Stimulated activated naive CD4-positive, alpha-beta T cell (primary cell): ENCODE measurements around the gene STPG3.

Experiments
- DNase-seq, 6 experiments: peaks; one replicate each; lab custom pipeline; 2025; lab: John Stamatoyannopoulos, UW

STPG3 gene

DNA sequence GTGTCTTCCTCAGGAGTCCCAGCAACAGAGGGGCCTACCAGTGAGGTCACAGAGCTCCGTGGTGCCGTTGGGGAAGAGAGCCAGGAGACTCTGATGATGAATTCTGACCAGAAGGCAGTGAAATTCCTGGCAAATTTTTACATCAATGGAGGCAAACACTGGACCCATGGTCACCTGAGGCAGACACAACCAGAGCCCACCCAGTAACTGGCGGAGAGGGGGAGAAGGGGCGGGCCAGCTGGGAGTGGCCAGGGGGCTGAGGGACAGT is at the start of gene STPG3:
Gene STPG3, plus strand, starts transcription at position 93 of the 268 bp plus-strand sequence. Its CDS starts 1 bp downstream, at position 94.
- DNase-seq = no peak

DNA sequence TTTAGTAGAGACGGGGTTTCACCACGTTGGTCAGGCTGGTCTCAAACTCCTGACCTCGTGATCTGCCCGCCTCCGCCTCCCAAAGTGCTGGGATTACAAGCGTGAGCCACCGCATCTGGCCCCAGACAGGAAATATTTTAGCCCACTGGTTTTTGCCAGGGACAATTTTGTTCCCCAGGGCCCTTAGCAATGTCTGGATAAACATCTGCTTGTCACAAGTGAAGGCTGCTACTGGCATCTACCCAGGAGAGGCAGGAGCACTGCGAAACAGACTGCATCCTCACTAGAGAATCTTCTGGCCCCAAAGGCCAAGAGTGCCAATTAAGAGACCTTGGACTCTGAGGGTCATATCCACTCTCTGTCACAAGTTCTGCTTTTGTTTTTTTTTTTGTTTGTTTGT is 48.1 kb upstream of the STPG3 start:
- DNase-seq = no peak

DNA sequence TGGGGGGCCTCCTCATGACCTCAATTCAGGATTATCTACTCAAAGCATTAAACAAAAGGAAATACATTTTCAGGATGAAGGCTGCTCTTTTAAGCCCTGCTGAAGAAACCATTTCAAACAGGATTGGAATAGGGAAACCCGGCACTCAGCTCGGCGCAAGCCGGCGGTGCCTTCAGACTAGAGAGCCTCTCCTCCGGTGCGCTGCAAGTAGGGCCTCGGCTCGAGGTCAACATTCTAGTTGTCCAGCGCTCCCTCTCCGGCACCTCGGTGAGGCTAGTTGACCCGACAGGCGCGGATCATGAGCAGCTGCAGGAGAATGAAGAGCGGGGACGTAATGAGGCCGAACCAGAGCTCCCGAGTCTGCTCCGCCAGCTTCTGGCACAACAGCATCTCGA is 46.4 kb upstream of the STPG3 start:
- DNase-seq = no peak

DNA sequence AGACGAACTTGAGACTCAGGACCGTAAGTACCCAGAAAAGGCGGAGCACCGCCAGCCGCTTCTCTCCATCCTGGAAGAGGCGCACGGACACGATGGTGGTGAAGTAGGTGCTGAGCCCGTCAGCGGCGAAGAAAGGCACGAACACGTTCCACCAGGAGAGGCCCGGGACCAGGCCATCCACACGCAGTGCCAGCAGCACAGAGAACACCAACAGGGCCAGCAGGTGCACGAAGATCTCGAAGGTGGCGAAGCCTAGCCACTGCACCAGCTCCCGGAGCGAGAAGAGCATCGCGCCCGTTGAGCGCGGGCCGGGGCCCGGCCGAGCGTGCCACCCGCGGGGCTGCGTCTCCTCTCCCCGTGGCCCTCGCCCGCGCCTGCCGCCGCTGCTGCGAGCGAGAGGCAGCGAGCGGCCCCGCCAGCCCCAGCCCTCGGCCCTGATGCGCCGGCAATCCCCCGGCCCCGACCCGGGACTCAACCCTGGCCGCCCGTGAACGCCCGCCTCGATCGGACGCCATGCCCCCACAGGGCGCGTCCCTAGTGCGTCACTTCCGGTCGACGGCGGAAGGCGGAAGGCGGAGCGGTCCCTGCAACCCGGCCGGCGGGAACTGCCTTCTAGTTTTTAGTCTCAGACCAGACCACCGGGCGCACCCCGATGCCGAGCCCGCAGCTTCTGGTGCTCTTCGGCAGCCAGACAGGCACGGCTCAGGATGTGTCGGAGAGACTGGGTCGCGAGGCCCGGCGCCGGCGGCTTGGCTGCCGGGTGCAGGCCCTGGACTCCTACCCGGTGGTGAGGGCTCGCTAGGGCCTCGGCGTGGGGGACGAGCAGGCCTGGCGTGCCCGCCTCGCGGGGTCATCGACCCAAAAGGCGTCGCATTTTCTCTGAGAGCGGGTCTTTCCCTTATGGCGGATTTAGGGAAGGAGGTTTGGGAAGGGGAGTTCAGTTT is 45.7 kb upstream of the STPG3 start, which contains the start of the genes NDOR1 and TMEM203:
Gene NDOR1, plus strand, starts transcription at position 575 of the 944 bp plus-strand sequence. Its CDS starts 78 bp downstream, at position 653.
Gene TMEM203, minus strand, starts transcription at position 523 of the 944 bp plus-strand sequence. Its CDS starts 234 bp downstream, at position 289.
- DNase-seq = peak; percentile 77 to 93 (median 90)

DNA sequence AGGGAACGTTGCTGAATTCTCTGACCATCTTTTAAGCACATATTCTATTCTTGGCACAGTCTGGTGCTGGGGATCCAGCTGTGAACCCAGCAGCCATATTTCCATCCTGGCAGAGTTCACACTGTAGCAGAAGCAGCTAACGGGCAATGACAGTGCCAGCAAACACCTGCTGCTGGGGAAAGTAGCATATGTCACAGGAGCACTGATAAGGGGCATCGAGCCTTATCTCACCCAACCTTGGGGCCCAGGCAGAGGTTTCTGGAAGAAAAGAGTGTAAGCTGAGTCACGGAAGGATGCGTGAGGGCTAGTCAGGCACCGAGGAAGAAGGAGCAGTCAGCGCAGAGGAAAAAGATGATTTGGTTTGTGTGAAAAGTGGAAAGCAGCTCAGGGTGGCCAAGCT is 44.5 kb upstream of the STPG3 start:
- no peak for DNase-seq

DNA sequence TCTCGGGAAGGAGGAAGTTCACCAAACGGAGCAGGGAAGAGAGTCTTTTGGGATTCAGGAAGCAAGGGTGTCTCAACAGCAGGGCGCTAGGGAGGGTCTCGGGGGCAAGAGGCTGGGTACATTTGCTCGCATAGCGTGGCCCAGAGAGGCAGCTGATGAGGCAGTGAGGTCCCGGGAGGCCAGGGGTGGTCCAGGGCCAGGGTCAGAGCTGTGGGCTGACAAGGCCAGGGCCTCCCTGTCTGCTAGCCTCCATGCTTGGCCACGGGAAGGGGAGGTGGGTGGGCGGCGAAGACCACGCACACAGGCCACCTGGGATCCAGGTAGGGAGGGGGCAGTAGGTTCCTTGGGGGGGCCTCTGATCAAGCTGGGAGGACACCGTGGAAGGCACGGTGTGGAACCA is 39.6 kb upstream of the STPG3 start:
- no peak for DNase-seq

DNA sequence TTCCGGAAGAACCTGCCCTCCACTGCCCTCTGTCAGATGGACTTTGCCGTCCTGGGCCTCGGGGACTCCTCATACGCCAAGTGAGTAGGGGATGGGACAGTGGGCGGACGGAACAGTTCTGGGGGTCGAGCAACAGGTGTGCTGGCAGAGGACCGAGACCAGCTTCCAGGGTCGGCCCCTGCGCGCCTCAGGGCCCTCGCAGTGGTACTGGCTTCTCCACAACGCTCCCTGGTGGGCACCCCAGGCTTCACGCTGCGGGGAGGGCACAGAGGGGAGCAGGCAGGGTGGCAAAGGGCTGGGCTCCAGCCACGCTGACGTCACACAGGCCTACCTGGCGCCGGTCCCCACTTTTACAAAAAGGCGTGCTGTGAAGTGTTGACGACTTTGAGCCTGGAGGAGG is 38.6 kb upstream of the STPG3 start:
- DNase-seq = no peak

DNA sequence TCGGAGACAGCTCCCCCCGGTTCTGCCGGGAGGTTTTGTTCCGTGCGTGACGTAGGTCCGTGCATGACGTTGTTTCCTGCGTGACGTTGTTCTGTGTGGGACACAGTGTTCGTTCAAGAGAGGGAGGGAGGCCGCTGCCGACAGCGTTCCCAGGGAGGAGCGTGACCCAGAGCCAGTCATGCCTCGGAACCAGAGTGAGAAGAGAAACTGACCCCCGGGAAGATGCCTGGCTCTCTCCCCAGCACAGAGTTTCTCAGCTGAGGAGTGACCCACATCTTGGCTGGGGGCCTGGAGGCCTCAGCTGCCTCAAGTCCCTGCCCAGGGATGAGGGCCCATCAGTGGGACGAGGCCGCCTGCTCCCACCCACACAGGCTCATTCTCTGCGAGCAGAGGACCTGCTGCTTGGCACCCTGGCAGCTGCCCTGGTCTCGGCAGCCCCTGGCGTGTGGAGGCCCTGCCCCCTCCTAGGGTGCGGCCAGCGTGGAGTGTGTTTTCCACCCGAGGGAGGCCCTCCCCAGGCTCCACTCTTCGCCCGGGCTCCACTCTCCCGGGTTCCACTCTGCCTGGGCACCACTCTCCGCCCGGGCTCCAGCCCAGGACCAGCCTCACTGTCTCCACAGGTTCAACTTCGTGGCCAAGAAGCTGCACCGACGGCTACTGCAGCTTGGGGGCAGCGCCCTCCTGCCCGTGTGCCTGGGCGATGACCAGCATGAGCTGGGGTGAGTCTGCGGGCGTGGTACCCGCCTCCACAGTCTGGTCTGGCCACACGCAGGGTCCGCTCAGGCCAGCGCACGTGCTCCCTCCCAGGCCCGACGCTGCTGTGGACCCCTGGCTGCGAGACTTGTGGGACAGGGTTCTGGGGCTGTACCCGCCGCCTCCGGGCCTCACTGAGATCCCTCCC is 37.7 kb upstream of the STPG3 start:
- no peak for DNase-seq

DNA sequence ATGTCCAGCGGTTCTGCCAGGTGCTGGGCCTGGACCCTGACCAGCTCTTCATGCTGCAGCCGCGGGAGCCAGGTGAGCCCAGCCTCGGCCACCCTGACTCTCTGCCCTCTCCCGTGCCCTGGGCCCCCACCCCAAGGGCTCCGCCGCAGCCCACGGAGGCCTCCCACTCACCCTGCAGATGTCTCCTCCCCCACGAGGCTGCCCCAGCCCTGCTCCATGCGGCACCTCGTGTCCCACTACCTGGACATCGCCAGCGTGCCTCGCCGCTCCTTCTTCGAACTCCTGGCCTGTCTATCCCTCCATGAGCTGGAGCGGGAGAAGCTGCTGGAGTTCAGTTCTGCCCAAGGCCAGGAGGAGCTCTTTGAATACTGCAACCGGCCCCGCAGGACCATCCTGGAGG is 36.5 kb upstream of the STPG3 start:
- no peak for DNase-seq

DNA sequence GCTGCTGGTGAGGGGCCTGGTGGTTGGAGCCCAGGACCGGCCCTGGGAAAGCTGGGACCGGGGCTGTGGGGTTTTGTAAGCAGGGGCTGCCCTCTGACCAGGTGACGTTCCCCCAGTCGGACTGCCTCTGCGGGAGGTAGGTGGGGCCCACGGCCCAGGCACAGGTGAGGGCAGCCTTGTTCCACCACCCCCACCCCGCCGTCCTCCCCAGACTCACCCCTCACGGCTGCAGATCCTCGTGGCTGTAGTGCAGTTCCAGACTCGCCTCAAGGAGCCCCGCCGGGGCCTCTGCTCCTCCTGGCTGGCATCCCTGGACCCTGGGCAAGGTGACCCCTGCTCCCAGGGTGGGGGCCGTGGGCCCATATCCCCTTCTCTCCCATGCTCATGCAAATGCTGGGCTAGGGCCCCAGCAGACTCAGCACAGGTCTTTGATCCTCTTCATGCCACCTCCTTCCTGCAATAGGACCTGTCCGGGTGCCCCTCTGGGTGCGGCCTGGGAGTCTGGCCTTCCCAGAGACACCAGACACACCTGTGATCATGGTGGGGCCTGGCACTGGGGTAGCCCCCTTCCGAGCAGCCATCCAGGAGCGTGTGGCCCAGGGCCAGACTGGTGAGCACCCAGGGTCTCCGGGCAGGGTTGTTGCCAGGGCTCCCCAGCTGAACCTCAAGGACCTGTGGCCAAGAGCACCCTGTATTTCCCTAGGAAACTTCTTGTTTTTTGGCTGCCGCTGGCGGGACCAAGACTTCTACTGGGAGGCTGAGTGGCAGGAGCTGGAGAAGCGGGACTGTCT is 35.7 kb upstream of the STPG3 start:
- no peak for DNase-seq

DNA sequence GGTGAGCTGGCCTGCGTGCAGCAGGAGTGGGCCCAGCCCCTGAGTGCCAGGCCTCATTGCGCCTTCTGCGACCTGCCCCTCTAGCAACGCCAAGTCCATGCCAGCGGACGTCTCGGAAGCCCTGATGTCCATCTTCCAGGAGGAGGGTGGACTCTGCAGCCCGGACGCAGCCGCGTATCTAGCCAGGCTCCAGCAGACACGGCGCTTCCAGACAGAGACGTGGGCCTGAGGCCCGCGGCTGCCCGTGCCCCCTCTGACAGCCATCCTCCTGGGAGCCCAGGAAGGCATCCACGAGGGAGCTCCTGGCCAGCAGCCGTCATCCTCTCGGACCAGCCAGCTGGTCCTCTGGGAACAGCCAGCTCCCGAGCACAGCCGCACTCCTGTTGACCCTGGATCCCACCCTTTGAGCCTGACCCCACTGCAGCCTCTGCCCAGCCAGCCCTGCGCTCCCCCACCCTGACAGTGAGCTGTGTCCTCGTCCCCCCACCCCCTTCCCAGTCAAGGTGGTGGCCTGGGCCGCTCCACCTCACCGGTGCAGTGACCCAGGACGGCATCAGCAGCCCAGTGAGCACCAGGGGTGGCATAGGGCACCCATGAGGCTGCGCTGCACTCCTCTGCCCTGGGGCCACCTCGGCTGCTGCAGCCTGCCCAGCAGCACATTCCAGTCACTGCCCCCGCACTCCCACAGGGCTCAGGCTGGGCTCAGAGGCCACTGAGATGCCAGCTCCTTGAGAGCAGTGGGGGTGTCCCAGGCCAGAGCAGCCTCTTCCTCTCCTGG is 34.7 kb upstream of the STPG3 start:
- no peak for DNase-seq

DNA sequence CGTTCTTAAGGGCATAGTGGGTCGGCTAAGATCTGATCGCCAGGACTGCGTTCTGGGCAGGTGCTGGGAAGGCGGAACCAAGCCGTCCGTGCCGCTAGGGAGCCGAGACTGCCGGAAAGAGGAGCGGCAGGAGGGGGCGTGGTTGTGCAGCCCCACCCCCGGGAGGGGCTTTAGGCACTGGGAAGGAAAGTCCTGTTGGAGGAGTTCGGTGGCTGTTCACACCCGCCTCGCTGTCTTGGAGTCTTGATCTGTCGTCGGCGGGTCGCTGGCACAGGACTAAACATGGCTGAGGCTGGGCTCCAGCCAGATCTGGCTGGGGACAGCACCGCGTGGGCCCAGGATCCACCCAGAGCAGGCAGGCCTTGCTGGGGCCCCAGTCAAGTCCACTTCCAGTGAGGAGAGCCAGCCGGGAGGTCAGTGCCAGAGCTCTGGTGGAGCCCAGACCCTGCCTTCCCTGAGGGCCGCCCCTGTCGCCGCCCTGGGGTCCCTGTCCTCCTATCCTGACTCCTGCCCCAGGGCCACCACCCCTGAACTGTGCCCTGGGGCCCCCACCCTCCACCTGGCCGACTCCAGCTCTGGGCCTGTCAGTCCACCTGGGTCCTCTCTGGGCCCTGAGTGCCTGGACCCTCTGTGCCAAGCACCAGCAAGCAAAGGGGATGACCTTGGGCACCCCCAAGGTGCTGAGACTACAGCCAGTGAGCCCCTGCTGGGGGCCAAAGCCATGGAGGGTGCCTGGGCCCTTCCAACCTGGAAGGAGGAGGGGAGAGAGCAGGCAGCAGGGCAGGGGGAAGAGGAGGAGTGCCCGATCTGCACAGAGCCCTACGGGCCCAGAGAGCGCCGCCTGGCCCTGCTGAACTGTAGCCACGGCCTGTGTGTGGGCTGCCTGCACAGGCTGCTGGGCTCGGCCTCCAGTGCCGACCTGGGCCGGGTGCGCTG is 33.5 kb upstream of the STPG3 start:
- no peak for DNase-seq

DNA sequence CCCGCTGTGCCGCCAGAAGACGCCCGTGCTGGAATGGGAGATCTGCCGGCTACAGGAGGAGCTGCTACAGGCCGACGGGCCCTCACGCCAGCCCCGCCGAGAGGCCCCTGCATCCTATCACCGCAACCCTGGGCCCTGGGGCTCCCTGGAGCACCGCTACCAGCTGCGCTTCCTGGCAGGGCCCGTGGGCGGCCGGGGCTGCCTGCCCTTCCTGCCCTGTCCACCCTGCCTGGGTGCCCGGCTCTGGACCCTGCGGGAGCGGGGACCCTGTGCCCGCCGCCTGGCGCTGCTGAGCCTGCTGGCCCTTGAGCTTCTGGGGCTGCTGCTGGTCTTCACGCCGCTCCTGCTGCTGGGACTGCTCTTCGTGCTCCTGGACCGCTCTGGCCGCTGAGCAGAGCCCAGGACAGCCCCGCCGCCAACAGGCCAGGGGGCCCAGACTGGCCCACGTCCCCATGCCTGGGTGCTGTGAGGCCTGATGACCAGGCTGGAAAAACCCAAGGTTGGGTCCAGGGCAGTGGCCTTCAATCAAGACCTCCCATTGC is 32.8 kb upstream of the STPG3 start:
- no peak for DNase-seq

DNA sequence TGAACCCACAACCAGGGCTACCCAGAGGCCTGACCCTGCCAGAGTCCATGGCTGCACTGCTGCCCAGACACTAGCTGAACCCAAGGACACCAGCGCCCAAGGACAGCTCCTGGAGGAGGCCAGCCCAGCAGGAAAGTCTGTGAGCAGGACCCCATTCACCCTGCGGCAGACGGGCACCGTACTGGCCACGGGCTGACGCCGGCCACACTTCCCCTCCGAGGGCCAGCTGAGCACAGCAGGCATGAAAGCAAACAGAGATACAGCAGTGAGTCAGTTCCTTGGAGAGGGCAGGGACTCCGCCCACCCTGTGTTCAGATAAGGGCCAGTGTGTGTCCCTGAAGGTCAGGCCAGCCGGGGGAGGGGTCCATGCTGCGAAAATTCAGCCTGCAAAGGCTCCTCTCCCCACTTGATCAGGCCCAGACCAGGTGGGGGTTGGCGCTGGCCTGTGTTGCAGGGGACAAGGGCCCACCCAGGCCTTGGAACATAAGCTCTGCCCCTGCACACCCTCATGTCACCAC is 32.3 kb upstream of the STPG3 start:
- no peak for DNase-seq

DNA sequence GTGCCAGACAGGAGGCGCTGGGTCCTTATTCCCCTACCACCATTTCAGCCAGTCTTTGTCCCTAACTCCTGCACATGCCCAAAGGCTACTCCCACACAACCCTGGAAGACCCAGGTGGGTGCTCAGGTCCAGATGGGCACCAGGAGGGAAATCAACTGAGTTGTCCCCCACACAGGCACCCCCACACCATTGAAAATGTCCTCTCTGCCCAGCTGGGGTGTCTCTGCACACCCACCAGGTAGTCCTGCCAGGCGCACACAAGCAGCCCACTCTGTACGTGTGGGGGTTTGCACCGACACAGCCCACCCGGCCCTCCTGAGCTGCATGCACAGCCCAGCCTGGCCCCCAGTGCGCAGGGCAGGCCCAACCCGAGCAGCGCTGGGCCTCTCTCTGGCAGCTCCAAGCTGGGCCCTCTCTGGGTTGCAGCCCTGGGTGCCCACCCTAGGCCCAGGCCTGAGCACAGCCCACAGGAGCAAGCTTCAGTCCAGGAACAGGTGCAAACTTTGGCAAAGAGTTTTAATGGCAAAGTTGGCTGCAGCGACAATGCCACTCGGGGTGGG is 31.2 kb upstream of the STPG3 start:
- no peak for DNase-seq

DNA sequence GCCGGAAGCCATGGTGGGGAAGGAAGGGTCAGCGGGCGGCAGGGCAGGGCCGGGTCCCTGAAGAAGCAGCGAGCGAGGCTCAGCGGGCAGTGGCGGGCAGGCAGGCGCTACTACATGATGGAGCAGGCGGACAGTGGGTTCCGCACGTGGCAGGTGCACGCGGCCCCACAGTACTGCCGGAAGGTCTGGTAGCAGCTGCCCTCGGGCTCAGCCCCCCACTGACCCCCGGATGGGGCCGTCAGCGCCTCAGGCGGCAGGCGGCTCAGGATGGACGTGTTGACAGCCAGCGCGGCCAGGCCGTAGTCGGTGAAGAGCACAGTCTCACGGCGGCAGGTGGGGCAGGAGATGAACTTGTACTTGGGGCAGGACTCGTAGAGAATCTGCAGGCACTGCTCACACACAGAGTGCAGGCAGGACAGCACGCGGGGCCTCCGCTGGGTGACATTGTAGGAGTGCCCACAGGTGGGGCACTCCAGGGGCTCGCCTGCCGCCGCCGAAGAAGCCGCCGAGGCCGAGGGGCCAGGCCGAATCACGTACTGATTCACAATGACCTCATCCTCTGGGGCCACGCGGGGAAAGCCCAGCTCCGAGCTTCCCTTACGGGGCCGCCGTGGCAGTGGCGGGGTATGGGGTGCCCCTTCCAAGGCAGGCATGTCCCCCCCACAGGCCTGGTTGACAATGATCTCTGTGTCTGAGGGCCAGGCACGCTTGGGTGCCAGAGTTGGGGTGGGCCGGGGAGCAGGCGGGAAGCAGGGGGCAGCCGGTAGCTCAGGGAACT is 30.6 kb upstream of the STPG3 start:
- DNase-seq = no peak

DNA sequence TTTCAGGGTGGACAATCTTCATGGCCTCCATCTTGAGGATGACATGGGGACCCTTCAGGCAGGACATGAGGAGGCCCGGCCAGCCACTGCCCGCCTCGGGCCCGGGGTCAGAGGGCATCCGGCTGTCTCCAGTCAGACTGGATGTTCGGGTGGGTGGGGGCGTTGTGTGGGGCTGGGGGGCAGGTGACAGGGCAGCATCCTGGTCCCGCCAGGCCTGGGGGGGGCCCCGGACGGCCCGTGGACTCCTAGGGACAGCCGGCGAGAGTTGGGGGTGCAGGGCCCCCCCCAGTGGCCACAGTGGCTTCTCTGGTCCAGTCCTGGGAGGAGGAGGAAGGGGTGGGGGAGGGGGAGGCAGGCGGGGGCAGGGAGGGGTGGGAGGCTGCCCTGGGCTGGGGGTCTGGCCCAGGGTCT is 30.0 kb upstream of the STPG3 start:
- DNase-seq = no peak

DNA sequence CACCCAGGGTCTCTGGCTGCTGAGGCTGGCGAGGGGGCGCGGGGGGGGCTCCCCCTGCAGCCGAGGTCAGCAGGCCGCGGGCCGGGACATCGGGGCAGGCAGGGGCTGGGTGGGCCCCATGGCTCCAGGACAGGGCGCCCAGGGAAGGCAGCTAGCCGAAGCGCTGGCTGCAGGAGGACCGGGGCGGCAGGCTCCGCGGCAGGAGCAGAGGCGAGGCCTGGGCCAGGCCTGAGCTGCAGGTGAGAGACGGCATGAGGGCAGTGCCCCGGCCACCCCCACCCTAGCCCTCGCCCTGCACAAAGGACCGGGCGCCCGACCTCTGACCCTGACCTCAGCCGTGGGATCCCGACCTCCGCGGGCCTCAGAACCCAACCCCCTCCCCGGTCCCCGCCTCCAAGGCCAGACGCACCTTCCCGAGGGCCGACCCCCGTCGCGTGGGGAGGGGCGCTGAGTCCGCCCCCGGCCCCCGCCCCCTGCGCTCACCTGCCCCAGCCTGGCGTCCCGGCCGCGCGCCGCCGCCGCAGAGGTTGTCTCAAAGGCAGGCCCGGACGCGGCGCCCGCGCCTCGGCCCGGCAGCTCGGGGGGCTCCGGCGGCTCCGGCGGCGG is 29.5 kb upstream of the STPG3 start:
- peak in 2 of 6 experiments; percentile 11 to 33 for DNase-seq
